Tibial nerve (tissue), 4 donors: ENCODE results near the gene PRCP. TPM values are rescaled to one million over a fixed set of nuclear protein-coding genes. Genes with fewer than 3 reads are reported as not detected.
"Not testable (repeated sequence)": the region's sequence is repeated elsewhere in the genome, so short reads cannot be mapped to it uniquely, and the experiment has no call there.

Experiments
- DNase-seq, 2 donors: peaks; one replicate each; pipeline ENCODE4 v3.0.0-alpha.2; 2019; ENCODE audit warnings: low spot score in 2 of 2
- H3K27ac ChIP-seq, 4 donors: fragments of 200-600 bp; sonication (generic) in 3 of 4; one replicate each; pipeline ENCODE4 v1.5.1; 2017 to 2019; ENCODE audit warnings: mild to moderate bottlenecking in 1 of 4
- H3K27me3 ChIP-seq, 2 donors: fragments of 200-600 bp; sonication (generic) in 1 of 2; one replicate each; pipeline versions ENCODE4 v1.5.1 to v1.6.0; 2017 to 2019
- H3K36me3 ChIP-seq, 3 donors: fragments of 200-600 bp; sonication (generic); one replicate each; pipeline ENCODE4 v1.5.1; 2018 to 2019
- H3K4me1 ChIP-seq, 4 donors: fragments of 200-600 bp; sonication (generic) in 3 of 4; one replicate each; pipeline ENCODE4 v1.5.1; 2017 to 2019
- H3K4me3 ChIP-seq, 4 donors: fragments of 200-600 bp; sonication (generic) in 3 of 4; one replicate each; pipeline ENCODE4 v1.5.1; 2017 to 2019; ENCODE audit warnings: mild to moderate bottlenecking in 1 of 4, moderate library complexity in 1 of 4
- H3K9me3 ChIP-seq, 4 donors: fragments of 200-600 bp; sonication (generic) in 3 of 4; one replicate each; pipeline ENCODE4 v1.5.1; 2017 to 2019
- EP300 ChIP-seq, 2 donors: sonication (generic); formaldehyde crosslinking; IDR thresholded peaks; one replicate each; pipeline ENCODE4 v1.6.1; 2017; ENCODE audit warnings: antibody characterized with exemption in 2 of 2, mild to moderate bottlenecking in 1 of 2
- POLR2A ChIP-seq, 2 donors: fragments of 450-650 bp; IDR thresholded peaks; one replicate each; pipeline ENCODE4 v1.6.1; 2017; ENCODE audit warnings: antibody characterized with exemption in 2 of 2, mild to moderate bottlenecking in 2 of 2, moderate library complexity in 2 of 2
- WGBS, 2 donors: methylation state at CpG; one replicate each; pipeline ENCODE4 v1.1.5; 2018; 5-methylcytosine and 5-hydroxymethylcytosine counted together
- total RNA-seq, 4 donors: library from RNA; depleted of rRNA; stranded (reverse); fragments of >200 nt; gene quantifications; one replicate each; pipeline ENCODE4 v1.1.0, GENCODE V29; 2016
- TF ChIP-seq, protein P1 (sequence below), 5 experiments: fragments of 200-600 bp in 3 of 5; fragments of 450-650 bp in 2 of 5; sonication (generic) in 3 of 5; IDR thresholded peaks; one replicate each; pipeline ENCODE4 v1.5.1; 2016 to 2019; ENCODE audit warnings: antibody characterized with exemption in 5 of 5, mild to moderate bottlenecking in 3 of 5, moderate library complexity in 2 of 5

PRCP gene
- 10 to 100 TPM; 39.6 to 58.6 (median 45.8) TPM for total RNA-seq

DNA sequence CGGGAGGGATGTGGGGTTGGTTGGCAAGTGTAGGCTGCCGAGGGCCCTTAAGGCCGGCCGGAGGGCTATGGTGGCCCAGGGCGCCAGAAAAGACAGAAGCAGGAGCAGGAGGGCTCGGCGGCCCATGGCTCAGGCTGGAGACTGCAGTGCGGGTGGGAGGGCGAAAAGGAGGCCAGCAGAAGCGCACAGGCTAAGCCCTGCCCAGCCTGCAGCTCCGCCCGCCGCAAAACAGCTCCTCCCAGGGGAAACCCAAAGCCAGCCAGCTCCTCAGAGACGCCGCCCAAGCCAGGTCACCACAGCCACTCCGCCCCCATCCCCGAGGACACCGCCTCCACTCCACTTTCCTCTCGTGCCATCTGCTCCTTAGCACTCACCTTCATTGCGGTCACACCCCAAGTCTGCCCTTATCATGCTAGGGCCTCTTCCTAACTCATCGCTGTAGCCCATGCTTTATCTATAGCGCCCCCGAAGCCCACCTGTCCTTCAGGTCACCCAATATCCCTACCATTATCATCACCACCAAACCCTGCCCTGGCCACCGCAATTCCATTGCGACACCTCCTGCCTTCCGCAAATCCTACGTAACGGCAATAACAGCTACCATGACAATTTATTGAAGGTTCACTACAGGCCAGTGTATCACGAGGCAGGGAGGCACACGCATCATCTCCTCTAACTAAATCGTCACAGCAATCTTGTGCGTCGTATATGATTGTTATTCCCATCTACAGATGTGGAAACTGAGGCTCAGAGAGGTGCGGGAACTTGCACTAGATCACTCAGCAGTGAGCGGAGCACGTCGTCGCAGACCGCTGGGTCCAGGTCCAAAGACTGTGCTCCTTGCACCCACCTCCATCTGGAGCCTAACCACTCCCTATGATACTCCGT is at the start of gene PRCP:
Gene PRCP (minus strand): TSS at position 154 of the 888 bp plus-strand sequence. CDS start 28 bp downstream, at position 126.
- Histone ChIP-seq H3K36me3 (no peaks in the 10 kb centered on the region), H3K27me3 (no peaks in the 10 kb centered on the region), H3K4me1 (peaks cover 0 to 38% (median 14%) of the 10 kb centered on the region in 4 donors), H3K4me3 (peak within 1 kb of the TSS; percentile 66 to 83 (median 74)), H3K9me3 (no peaks in the 10 kb centered on the region), H3K27ac (peak within 1 kb of the TSS; percentile 93 to 97 (median 95))
- WGBS, 2 donors = 0 to 1% methylated on average over 40 of the region's 40 CpGs
- TF ChIP-seq, protein P1, sequence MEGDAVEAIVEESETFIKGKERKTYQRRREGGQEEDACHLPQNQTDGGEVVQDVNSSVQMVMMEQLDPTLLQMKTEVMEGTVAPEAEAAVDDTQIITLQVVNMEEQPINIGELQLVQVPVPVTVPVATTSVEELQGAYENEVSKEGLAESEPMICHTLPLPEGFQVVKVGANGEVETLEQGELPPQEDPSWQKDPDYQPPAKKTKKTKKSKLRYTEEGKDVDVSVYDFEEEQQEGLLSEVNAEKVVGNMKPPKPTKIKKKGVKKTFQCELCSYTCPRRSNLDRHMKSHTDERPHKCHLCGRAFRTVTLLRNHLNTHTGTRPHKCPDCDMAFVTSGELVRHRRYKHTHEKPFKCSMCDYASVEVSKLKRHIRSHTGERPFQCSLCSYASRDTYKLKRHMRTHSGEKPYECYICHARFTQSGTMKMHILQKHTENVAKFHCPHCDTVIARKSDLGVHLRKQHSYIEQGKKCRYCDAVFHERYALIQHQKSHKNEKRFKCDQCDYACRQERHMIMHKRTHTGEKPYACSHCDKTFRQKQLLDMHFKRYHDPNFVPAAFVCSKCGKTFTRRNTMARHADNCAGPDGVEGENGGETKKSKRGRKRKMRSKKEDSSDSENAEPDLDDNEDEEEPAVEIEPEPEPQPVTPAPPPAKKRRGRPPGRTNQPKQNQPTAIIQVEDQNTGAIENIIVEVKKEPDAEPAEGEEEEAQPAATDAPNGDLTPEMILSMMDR (IDR thresholded peaks at IDR 0.05) = peak in 3 of 5 experiments; percentile 1 to 29 (median 19)
- peak; percentile 69 to 80 for TF ChIP-seq POLR2A (IDR thresholded peaks at IDR 0.05)
- TF ChIP-seq EP300 (IDR thresholded peaks at IDR 0.05) = peak in 1 of 2 donors; percentile 88
- peak; percentile 79 to 83 for DNase-seq

DNA sequence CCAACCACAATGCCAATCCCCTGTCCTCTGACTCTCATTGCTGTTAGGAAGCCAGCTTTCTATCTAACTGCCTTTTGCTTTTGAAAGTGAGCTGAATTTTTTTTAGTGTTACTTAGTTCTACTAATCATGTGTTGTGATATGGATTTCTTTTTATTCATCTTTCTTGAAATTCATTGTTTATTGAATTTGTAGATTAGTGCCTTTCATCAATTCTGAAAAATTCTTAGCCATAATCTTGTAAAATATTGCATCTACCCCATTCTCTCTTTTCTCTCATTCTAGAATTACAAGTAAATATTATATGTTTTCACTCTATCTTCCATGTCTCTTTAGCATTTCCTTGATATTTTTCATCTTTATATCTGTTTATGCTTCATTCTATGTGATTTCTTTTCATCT is 49.1 kb upstream of the PRCP start:
- Histone ChIP-seq H3K27me3 (no peaks in the 10 kb centered on the region), H3K36me3 (no peaks in the 10 kb centered on the region), H3K4me1 (no peaks in the 10 kb centered on the region), H3K9me3 (peaks cover 0 to 7% (median 0%) of the 10 kb centered on the region in 4 donors), H3K27ac (no peak overlapping the region), H3K4me3 (no peak overlapping the region)
- no peak for DNase-seq
- TF ChIP-seq POLR2A (IDR thresholded peaks at IDR 0.05) (no peak), EP300 (IDR thresholded peaks at IDR 0.05) (no peak)
- TF ChIP-seq, protein P1 (IDR thresholded peaks at IDR 0.05) = no peak

DNA sequence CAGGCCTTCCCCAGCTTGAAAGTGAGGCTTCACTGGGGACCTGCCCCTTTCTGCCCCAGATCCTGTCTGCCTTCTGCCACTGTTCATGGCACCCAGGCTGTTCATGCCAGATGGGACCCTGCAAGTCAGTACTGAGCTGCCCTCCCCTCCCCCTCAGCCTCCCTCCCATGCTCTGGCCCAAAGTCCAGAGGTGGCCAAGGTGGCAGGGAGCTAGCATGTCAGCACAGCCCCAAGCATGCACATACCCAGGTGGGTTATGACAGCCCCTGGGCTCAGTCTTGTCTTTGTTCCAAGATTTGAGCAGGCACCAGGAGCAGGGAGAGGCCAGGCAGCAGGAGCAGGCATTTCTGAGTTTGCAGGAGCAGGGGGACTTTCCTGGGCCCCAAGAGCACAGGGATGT is 45.5 kb upstream of the PRCP start:
- H3K9me3 ChIP-seq = peaks cover 0 to 4% (median 0%) of the 10 kb centered on the region in 4 donors
- no peaks in the 10 kb centered on the region for H3K4me1 ChIP-seq
- no peaks in the 10 kb centered on the region for H3K27me3 ChIP-seq
- DNase-seq = no peak
- TF ChIP-seq, protein P1 (IDR thresholded peaks at IDR 0.05) = no peak
- no peak for TF ChIP-seq EP300 (IDR thresholded peaks at IDR 0.05)
- TF ChIP-seq POLR2A (IDR thresholded peaks at IDR 0.05) = no peak
- H3K36me3 ChIP-seq = no peaks in the 10 kb centered on the region
- no peak overlapping the region for H3K27ac ChIP-seq
- no peak overlapping the region for H3K4me3 ChIP-seq

DNA sequence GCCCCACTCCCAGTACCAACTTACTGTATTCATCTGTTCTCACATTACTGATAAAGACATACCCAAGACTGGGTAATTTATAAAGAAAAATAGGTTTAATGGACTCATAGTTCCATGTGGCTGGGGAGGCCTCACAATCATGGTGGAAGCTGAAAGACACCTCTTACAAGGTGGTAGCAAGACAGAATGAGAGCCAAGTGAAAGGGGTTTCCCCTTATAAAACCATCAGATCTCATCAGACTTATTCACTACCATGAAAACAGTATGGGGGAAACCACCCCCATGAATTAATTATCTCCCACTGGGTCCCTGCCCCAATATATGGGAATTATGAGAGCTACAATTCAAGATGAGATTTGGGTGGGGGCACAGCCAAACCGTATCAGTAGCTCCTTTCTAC is 44.8 kb upstream of the PRCP start:
- 91 to 92% methylated on average over 1 of the region's 1 CpG for WGBS, 2 donors
- H3K4me1 ChIP-seq, H3K9me3 ChIP-seq, H3K27me3 ChIP-seq, DNase-seq, H3K27ac ChIP-seq, H3K4me3 ChIP-seq, H3K36me3 ChIP-seq: not testable (repeated sequence)

DNA sequence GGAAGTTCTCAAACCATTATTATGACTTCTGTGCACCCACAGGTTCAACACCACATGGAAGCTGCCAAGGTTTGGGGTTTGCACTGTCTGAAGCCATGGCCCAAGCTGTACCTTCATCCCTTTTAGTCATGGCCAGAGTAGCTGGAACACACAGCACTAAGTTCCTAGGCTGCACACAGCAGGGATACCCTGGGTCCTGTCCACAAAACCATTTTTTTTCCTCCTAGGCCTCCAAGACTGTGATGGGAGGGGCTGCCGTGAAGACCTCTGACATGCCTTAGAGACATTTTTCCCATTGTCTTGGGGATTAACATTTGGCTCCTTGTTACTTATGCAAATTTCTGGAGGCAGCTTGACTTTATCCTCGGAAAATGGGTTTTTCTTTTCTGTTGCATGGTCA is 44.0 kb upstream of the PRCP start:
- TF ChIP-seq, protein P1 (IDR thresholded peaks at IDR 0.05) = no peak
- TF ChIP-seq EP300 (IDR thresholded peaks at IDR 0.05) (no peak), POLR2A (IDR thresholded peaks at IDR 0.05) (no peak)
- 56 to 72% methylated on average over 2 of the region's 2 CpGs for WGBS, 2 donors
- H3K4me3 ChIP-seq = no peak overlapping the region
- no peak for DNase-seq
- H3K27me3 ChIP-seq = no peaks in the 10 kb centered on the region
- no peaks in the 10 kb centered on the region for H3K9me3 ChIP-seq
- no peak overlapping the region for H3K27ac ChIP-seq
- no peaks in the 10 kb centered on the region for H3K36me3 ChIP-seq
- H3K4me1 ChIP-seq = no peaks in the 10 kb centered on the region

DNA sequence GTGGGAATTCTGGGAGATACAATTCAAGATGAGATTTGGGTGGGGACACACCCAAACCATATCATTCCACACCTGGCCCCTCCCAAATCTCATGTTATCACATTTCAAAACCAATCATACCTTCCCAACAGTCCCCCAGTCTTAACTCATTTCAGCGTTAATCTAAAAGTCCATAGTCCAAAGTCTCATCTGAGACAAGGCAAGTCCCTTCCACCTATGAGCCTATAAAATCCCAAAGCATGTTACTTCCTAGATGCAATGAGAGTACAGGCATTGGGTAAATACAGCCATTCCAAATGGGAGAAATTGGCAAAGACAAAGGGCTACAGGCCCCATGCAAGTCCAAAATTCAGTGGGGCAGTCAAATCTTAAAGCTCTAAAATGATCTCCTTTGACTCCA is 43.2 kb upstream of the PRCP start:
- H3K9me3 ChIP-seq = not testable (repeated sequence)

More for the DNA sequence above, 43.2 kb upstream of the PRCP start:
- H3K27me3 ChIP-seq, DNase-seq, H3K27ac ChIP-seq, H3K4me3 ChIP-seq, H3K4me1 ChIP-seq, H3K36me3 ChIP-seq: not testable (repeated sequence)
- 97% methylated on average over 1 of the region's 1 CpG for WGBS, 2 donors
